ENCODE data around the gene SHISA8.

Gene SHISA8

DNA sequence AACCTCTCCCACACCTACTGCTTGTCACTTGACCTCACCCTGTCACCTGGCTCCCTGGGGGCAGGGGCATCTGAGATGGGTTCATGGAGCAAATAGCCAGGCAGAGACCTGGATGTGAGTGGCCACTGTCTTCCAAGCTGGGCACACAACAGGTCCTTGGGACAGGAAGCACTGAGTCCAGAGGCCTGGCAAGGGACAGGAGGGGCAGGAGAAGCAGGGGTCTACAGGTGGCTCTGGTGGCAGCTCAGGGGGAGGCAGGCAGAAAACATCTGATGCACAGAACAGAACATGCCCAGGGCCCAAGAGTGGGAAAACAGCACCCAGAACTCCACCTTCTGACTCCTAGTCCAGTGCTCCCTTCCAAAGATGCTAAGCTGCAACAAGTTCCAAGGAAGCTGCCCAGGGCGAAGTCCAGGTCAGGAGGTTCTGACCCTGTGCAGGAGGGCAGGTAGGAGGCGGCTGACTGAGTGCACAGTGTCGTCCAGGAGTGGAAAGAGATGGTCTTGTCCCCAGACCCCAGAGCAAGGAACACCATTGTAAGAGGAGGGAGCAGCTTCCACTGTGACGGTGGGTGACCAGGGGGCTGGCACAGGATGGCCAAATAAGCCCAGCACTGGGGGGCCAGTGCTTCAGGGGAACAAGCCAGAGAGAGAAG lies 8.2 kb upstream of the SHISA8 start:
- no peak overlapping the region for H3K9ac ChIP-seq (ENCODE audit: low read depth in 1 of 2, low read length in 2 of 2)
- peaks cover 11% of the 10 kb centered on the region in 2 donors for H3K27me3 ChIP-seq (ENCODE audit: control insufficient read depth in 1 of 2, insufficient read depth in 2 of 2, low read length in 2 of 2)
- no peak overlapping the region for H3K4me3 ChIP-seq (ENCODE audit: low read depth in 1 of 2, low read length in 2 of 2)
- H3K36me3 ChIP-seq (ENCODE audit: control insufficient read depth in 1 of 2, insufficient read depth in 2 of 2, low read length in 2 of 2): no peaks in the 10 kb centered on the region
- no peak overlapping the region for H3K27ac ChIP-seq (ENCODE audit: low read depth, low read length)
- H3K9me3 ChIP-seq (ENCODE audit: control insufficient read depth in 1 of 2, low read length in 2 of 2): no peaks in the 10 kb centered on the region
- H3K4me1 ChIP-seq (ENCODE audit: control insufficient read depth in 1 of 2, insufficient read depth in 2 of 2, low read length in 2 of 2): peaks cover 13 to 16% of the 10 kb centered on the region in 2 donors

GRCh38 chr22:41922328-41922727 lies 7.5 kb upstream of the SHISA8 start:
- Histone ChIP-seq H3K27me3 (ENCODE audit: control insufficient read depth in 1 of 2, insufficient read depth in 2 of 2, low read length in 2 of 2) (peaks cover 18 to 19% of the 10 kb centered on the region in 2 donors), H3K36me3 (ENCODE audit: control insufficient read depth in 1 of 2, insufficient read depth in 2 of 2, low read length in 2 of 2) (no peaks in the 10 kb centered on the region), H3K4me3 (ENCODE audit: low read depth in 1 of 2, low read length in 2 of 2) (no peak overlapping the region), H3K9me3 (ENCODE audit: control insufficient read depth in 1 of 2, low read length in 2 of 2) (no peaks in the 10 kb centered on the region), H3K9ac (ENCODE audit: low read depth in 1 of 2, low read length in 2 of 2) (no peak overlapping the region), H3K27ac (ENCODE audit: low read depth, low read length) (no peak overlapping the region), H3K4me1 (ENCODE audit: control insufficient read depth in 1 of 2, insufficient read depth in 2 of 2, low read length in 2 of 2) (peaks cover 16 to 22% of the 10 kb centered on the region in 2 donors)

- no peaks in the 10 kb centered on the region for H3K36me3 ChIP-seq (ENCODE audit: control insufficient read depth in 1 of 2, insufficient read depth in 2 of 2, low read length in 2 of 2)
- peak overlapping the region in 1 of 2 donors; percentile 10 for H3K9ac ChIP-seq (ENCODE audit: low read depth in 1 of 2, low read length in 2 of 2)
- H3K27me3 ChIP-seq (ENCODE audit: control insufficient read depth in 1 of 2, insufficient read depth in 2 of 2, low read length in 2 of 2): peaks cover 25 to 30% of the 10 kb centered on the region in 2 donors
- no peaks in the 10 kb centered on the region for H3K9me3 ChIP-seq (ENCODE audit: control insufficient read depth in 1 of 2, low read length in 2 of 2)
- H3K27ac ChIP-seq (ENCODE audit: low read depth, low read length): no peak overlapping the region
- H3K4me3 ChIP-seq (ENCODE audit: low read depth in 1 of 2, low read length in 2 of 2): peak overlapping the region in 1 of 2 donors; percentile 58
- peaks cover 17 to 18% of the 10 kb centered on the region in 2 donors for H3K4me1 ChIP-seq (ENCODE audit: control insufficient read depth in 1 of 2, insufficient read depth in 2 of 2, low read length in 2 of 2)
Measured at GRCh38 chr22:41920271-41920976, 5.5 kb upstream of the SHISA8 start.

DNA sequence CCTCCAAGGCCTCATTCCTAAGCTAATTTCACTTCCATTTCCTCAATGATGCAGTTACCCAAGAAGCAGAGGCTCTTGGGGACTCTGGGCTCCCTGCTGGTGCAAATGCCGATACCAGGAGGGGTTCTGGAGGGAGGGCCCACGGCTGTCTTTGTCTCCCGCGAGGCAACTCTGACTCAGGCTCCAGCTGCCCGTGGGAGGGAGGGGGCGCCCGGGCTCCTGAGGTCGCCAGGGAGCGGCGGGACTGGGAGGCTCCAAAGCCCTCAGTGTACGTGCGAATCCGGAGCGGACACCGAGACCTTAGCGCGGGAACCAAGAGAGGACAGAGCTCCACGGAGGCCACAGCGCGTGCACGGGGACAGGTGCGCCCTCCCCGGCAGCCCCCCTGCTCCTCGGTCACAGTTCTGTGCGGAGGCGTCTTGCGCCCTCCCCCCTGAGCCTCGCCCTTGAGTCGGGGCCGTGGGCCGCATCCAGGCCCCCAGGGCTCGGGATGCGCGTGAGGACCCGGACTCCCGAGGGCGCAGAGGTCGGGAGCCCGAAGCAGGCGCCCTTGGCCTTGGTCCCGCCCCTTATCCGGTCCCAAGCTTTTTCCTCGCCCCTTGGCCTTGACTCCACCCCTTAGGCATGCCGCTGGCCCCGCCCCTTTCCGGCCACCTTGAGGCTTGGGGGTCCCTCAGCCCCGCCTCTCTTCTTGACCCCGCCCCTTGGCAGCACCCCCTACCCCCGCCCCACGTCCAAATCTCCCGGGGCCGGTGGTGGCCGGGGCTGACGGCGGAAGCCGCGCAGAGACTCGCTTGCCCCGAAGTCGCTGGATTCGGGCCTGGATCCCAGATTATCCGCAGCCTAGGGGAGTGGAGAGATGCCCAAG lies 4.7 kb upstream of the SHISA8 start:
- Histone ChIP-seq H3K27me3 (ENCODE audit: control insufficient read depth in 1 of 2, insufficient read depth in 2 of 2, low read length in 2 of 2) (peaks cover 25 to 29% of the 10 kb centered on the region in 2 donors), H3K36me3 (ENCODE audit: control insufficient read depth in 1 of 2, insufficient read depth in 2 of 2, low read length in 2 of 2) (no peaks in the 10 kb centered on the region), H3K9me3 (ENCODE audit: control insufficient read depth in 1 of 2, low read length in 2 of 2) (no peaks in the 10 kb centered on the region), H3K4me3 (ENCODE audit: low read depth in 1 of 2, low read length in 2 of 2) (peak overlapping the region; percentile 58 to 70), H3K4me1 (ENCODE audit: control insufficient read depth in 1 of 2, insufficient read depth in 2 of 2, low read length in 2 of 2) (peaks cover 21 to 22% of the 10 kb centered on the region in 2 donors), H3K9ac (ENCODE audit: low read depth in 1 of 2, low read length in 2 of 2) (peak overlapping the region; percentile 25 to 43), H3K27ac (ENCODE audit: low read depth, low read length) (no peak overlapping the region)

- H3K27ac ChIP-seq (ENCODE audit: low read depth, low read length): no peak overlapping the region
- no peaks in the 10 kb centered on the region for H3K36me3 ChIP-seq (ENCODE audit: control insufficient read depth in 1 of 2, insufficient read depth in 2 of 2, low read length in 2 of 2)
- peaks cover 21 to 22% of the 10 kb centered on the region in 2 donors for H3K4me1 ChIP-seq (ENCODE audit: control insufficient read depth in 1 of 2, insufficient read depth in 2 of 2, low read length in 2 of 2)
- H3K9me3 ChIP-seq (ENCODE audit: control insufficient read depth in 1 of 2, low read length in 2 of 2): no peaks in the 10 kb centered on the region
- H3K27me3 ChIP-seq (ENCODE audit: control insufficient read depth in 1 of 2, insufficient read depth in 2 of 2, low read length in 2 of 2): peaks cover 29 to 37% of the 10 kb centered on the region in 2 donors
- H3K9ac ChIP-seq (ENCODE audit: low read depth in 1 of 2, low read length in 2 of 2): no peak overlapping the region
- H3K4me3 ChIP-seq (ENCODE audit: low read depth in 1 of 2, low read length in 2 of 2): peak overlapping the region in 1 of 2 donors; percentile 0
Measured at GRCh38 chr22:41917903-41918791, 3.3 kb upstream of the SHISA8 start.

GRCh38 chr22:41917375-41917902 lies 2.6 kb upstream of the SHISA8 start:
- no peaks in the 10 kb centered on the region for H3K36me3 ChIP-seq (ENCODE audit: control insufficient read depth in 1 of 2, insufficient read depth in 2 of 2, low read length in 2 of 2)
- no peak overlapping the region for H3K4me3 ChIP-seq (ENCODE audit: low read depth in 1 of 2, low read length in 2 of 2)
- H3K4me1 ChIP-seq (ENCODE audit: control insufficient read depth in 1 of 2, insufficient read depth in 2 of 2, low read length in 2 of 2): peaks cover 21 to 22% of the 10 kb centered on the region in 2 donors
- no peak overlapping the region for H3K9ac ChIP-seq (ENCODE audit: low read depth in 1 of 2, low read length in 2 of 2)
- H3K9me3 ChIP-seq (ENCODE audit: control insufficient read depth in 1 of 2, low read length in 2 of 2): no peaks in the 10 kb centered on the region
- peaks cover 36 to 44% of the 10 kb centered on the region in 2 donors for H3K27me3 ChIP-seq (ENCODE audit: control insufficient read depth in 1 of 2, insufficient read depth in 2 of 2, low read length in 2 of 2)
- no peak overlapping the region for H3K27ac ChIP-seq (ENCODE audit: low read depth, low read length)

DNA sequence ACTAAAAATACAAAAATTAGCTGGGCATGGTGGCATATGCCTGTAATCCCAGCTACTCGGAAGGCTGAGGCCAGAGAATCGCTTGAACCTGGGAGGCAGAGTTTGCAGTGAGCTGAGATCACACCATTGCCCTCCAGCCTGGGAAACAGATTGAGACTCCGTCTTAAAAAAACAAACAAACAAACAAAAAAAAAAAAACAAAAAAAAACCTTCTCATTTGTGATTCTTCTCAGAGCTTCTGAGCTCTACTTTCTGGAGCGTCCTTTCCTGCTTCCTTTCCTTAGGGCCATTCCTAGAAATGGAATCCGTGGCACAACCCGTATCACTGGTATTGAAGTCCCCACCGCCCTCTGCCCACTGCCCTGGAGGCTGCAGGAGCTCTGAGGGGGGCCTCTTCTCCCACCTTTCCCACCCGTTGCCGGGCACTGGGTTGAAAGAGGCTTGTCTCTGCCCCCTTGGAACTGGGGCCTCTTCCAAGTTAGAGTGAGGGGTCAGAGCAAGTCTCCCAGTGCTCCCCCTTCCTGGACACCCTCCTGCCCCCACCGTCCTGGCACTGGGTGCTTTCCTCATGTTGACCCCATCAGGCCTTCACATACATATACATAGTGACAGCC lies 2.0 kb upstream of the SHISA8 start:
- no peak overlapping the region for H3K4me3 ChIP-seq (ENCODE audit: low read depth in 1 of 2, low read length in 2 of 2)
- no peaks in the 10 kb centered on the region for H3K36me3 ChIP-seq (ENCODE audit: control insufficient read depth in 1 of 2, insufficient read depth in 2 of 2, low read length in 2 of 2)
- H3K9me3 ChIP-seq (ENCODE audit: control insufficient read depth in 1 of 2, low read length in 2 of 2): no peaks in the 10 kb centered on the region
- H3K27ac ChIP-seq (ENCODE audit: low read depth, low read length): no peak overlapping the region
- H3K27me3 ChIP-seq (ENCODE audit: control insufficient read depth in 1 of 2, insufficient read depth in 2 of 2, low read length in 2 of 2): peaks cover 42 to 50% of the 10 kb centered on the region in 2 donors
- no peak overlapping the region for H3K9ac ChIP-seq (ENCODE audit: low read depth in 1 of 2, low read length in 2 of 2)
- peaks cover 21 to 22% of the 10 kb centered on the region in 2 donors for H3K4me1 ChIP-seq (ENCODE audit: control insufficient read depth in 1 of 2, insufficient read depth in 2 of 2, low read length in 2 of 2)

- Histone ChIP-seq H3K27me3 (ENCODE audit: control insufficient read depth in 1 of 2, insufficient read depth in 2 of 2, low read length in 2 of 2) (peaks cover 49 to 59% of the 10 kb centered on the region in 2 donors), H3K4me3 (ENCODE audit: low read depth in 1 of 2, low read length in 2 of 2) (no peak overlapping the region), H3K27ac (ENCODE audit: low read depth, low read length) (no peak overlapping the region), H3K36me3 (ENCODE audit: control insufficient read depth in 1 of 2, insufficient read depth in 2 of 2, low read length in 2 of 2) (no peaks in the 10 kb centered on the region), H3K4me1 (ENCODE audit: control insufficient read depth in 1 of 2, insufficient read depth in 2 of 2, low read length in 2 of 2) (peaks cover 22 to 26% of the 10 kb centered on the region in 2 donors), H3K9me3 (ENCODE audit: control insufficient read depth in 1 of 2, low read length in 2 of 2) (no peaks in the 10 kb centered on the region), H3K9ac (ENCODE audit: low read depth in 1 of 2, low read length in 2 of 2) (no peak overlapping the region)
Measured at GRCh38 chr22:41915786-41916493, 1.1 kb upstream of the SHISA8 start.
